GM12891 (cell line): ENCODE data around the gene GP1BB.

ENCODE experiments used
- PAX5 ChIP-seq: IDR thresholded peaks from 2 replicates; pipeline ENCODE4 v1.6.1; 2011; ENCODE audit warnings: low read length, moderate library complexity, mild to moderate bottlenecking; ENCODE audit not compliant: insufficient read depth, severe bottlenecking
- POLR2A ChIP-seq: IDR thresholded peaks from 2 replicates; pipeline ENCODE4 v1.6.1; 2011; ENCODE audit warnings: low read depth, low read length, control low read depth
- POLR2AphosphoS5 ChIP-seq: IDR thresholded peaks from 2 replicates; pipeline ENCODE4 v1.6.1; 2011; ENCODE audit warnings: low read depth, low read length, control low read depth
- POU2F2 ChIP-seq: IDR thresholded peaks from 2 replicates; pipeline ENCODE4 v1.6.1; 2011; ENCODE audit warnings: low read depth, mild to moderate bottlenecking, control low read depth, low read length, moderate library complexity
- SPI1 ChIP-seq: IDR thresholded peaks from 2 replicates; pipeline ENCODE4 v1.6.1; 2011; ENCODE audit warnings: low read depth, low read length, control low read depth
- TAF1 ChIP-seq: IDR thresholded peaks from 2 replicates; pipeline ENCODE4 v1.6.1; 2011; ENCODE audit warnings: low read depth, low read length, control low read depth

DNA sequence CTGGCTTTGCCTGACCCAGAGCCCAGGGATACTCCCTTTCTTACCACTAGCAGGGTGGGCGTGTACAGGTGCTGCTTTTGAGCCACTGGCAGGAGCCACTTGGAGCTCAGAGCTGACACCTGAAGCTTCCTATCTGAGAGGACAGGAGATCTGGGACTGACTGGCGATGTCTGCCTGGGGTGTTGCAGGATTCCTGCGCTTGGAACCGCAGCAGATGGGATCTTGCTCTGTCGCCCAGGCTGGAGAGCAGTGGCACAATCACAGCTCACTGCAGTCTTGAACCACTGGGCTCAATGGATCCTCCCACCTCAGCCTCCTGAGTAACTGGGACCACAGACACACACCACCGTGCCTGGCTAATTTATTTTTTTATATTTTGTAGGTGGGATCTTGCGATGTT, 17.7 kb downstream of the GP1BB start:
- TF ChIP-seq SPI1 (no peak), TAF1 (no peak), POU2F2 (no peak), POLR2AphosphoS5 (no peak), POLR2A (no peak), PAX5 (no peak)
